K562 (cell line): ENCODE measurements around the gene GNPTAB. TPM values are rescaled to one million over a fixed set of nuclear protein-coding genes. Genes with fewer than 3 reads are reported as not detected.

Experiments used
- ARID4B ChIP-seq: sonication (generic); formaldehyde crosslinking; IDR thresholded peaks from 2 replicates; pipeline ENCODE4 v1.8.0; 2022; ENCODE audit warnings: mild to moderate bottlenecking, missing genetic modification reagents
- CBFA2T2 ChIP-seq: fragments of 450-650 bp; conservative IDR thresholded peaks from 2 replicates; pipeline ENCODE4 v1.6.1; 2017; ENCODE audit warnings: mild to moderate bottlenecking
- CEBPZ ChIP-seq: fragments of 150-350 bp; IDR thresholded peaks from 2 replicates; pipeline ENCODE4 v1.6.1; 2014; ENCODE audit warnings: low read depth, mild to moderate bottlenecking, low read length, borderline replicate concordance
- DMBX1 ChIP-seq: fragments of 250-450 bp; sonication (Bioruptor Pico); IDR thresholded peaks from 2 replicates; pipeline ENCODE4 v1.8.0; 2022; ENCODE audit warnings: inconsistent platforms, mild to moderate bottlenecking, moderate library complexity, borderline replicate concordance
- FOS ChIP-seq: IDR thresholded peaks from 3 replicates; pipeline ENCODE4 v1.6.1; 2011; ENCODE audit not compliant: insufficient read length; ENCODE audit errors: extremely low read depth
- GATAD2A ChIP-seq: fragments of 450-650 bp; IDR thresholded peaks from 2 replicates; pipeline ENCODE4 v1.6.1; 2017
- HCFC1 ChIP-seq: IDR thresholded peaks from 2 replicates; pipeline ENCODE4 v1.6.1; 2012; ENCODE audit warnings: low read depth, low read length, improper control_type of control experiment
- HDAC2 ChIP-seq: fragments of 450-650 bp; IDR thresholded peaks from 2 replicates; pipeline ENCODE4 v1.6.1; 2016; ENCODE audit warnings: mild to moderate bottlenecking
- HDGF ChIP-seq: fragments of 450-650 bp; IDR thresholded peaks from 2 replicates; pipeline ENCODE4 v1.6.1; 2016
- KDM1A ChIP-seq, 2 experiments: fragments of 450-650 bp; IDR thresholded peaks; 2 replicates each; pipeline ENCODE4 v1.6.1; 2016; ENCODE audit warnings: mild to moderate bottlenecking in 2 of 2
- MTA1 ChIP-seq: fragments of 450-650 bp; IDR thresholded peaks from 2 replicates; pipeline ENCODE4 v1.6.1; 2017; ENCODE audit warnings: borderline replicate concordance
- PRMT5 ChIP-seq: sonication (generic); formaldehyde crosslinking; IDR thresholded peaks from 2 replicates; pipeline ENCODE4 v1.5.0; 2020; ENCODE audit warnings: missing genetic modification reagents
- PRPF4 ChIP-seq: fragments of 200-400 bp; formaldehyde crosslinking; IDR thresholded peaks from one replicate; pipeline ENCODE4 v1.6.1; 2017; ENCODE audit warnings: low read length, low read depth, mild to moderate bottlenecking; ENCODE audit not compliant: insufficient read depth, poor library complexity, severe bottlenecking
- RAD51 ChIP-seq: fragments of 450-650 bp; IDR thresholded peaks from 2 replicates; pipeline ENCODE4 v1.7.1; 2016; ENCODE audit warnings: low read depth, mild to moderate bottlenecking, borderline replicate concordance
- SETDB1 ChIP-seq: IDR thresholded peaks from one replicate; pipeline ENCODE4 v1.6.1; 2012; ENCODE audit warnings: low read length, control low read depth, inconsistent platforms
- SMAD2 ChIP-seq: fragments of 150-350 bp; IDR thresholded peaks from 2 replicates; pipeline ENCODE4 v1.6.1; 2014; ENCODE audit warnings: low read depth, mild to moderate bottlenecking, low read length
- SPI1 ChIP-seq: IDR thresholded peaks from 2 replicates; pipeline ENCODE4 v1.6.1; 2011; ENCODE audit warnings: low read depth, low read length, control low read depth, borderline replicate concordance
- TBL1XR1 ChIP-seq, 2 experiments: IDR thresholded peaks; 2 replicates each; pipeline ENCODE4 v1.6.1; 2012; ENCODE audit warnings: improper control_type of control experiment in 2 of 2, low read length in 2 of 2, mild to moderate bottlenecking in 1 of 2
- TEAD2 ChIP-seq: fragments of 450-650 bp; IDR thresholded peaks from 2 replicates; pipeline ENCODE4 v1.6.1; 2016; ENCODE audit warnings: missing genetic modification characterization, control low read depth, missing compliant biosample characterization
- TRIM28 ChIP-seq: fragments of 450-650 bp; IDR thresholded peaks from 2 replicates; pipeline ENCODE4 v1.6.1; 2017
- USF2 ChIP-seq: sonication (generic); formaldehyde crosslinking; IDR thresholded peaks from 2 replicates; pipeline ENCODE4 v1.5.0; 2020; ENCODE audit warnings: missing genetic modification reagents
- ZC3H11A ChIP-seq: IDR thresholded peaks from 2 replicates; pipeline ENCODE4 v1.6.1; 2012; ENCODE audit warnings: low read depth, low read length, improper control_type of control experiment
- ZNF507 ChIP-seq: conservative IDR thresholded peaks from 2 replicates; pipeline ENCODE4 v1.6.1; 2017; ENCODE audit warnings: missing genetic modification characterization, missing compliant biosample characterization
- polyA plus RNA-seq, 8 experiments: library from polyadenylated mRNA; depleted of rRNA in 4 of 8; stranded (reverse) in 5 of 8; unstranded in 3 of 8; fragments of >200 nt; fragmentation: Nextera tagmentation in 2 of 8; fragmentation: Illumina TruSeq in 1 of 8; extraction: Ambion mirVana in 2 of 8; extraction: Trizol in 1 of 8; gene quantifications; 2 replicates each; pipeline versions ENCODE4 v1.2.1 to v1.2.3, GENCODE V29; 2011 to 2014; ENCODE audit warnings: inconsistent platforms in 1 of 8, missing spikeins in 1 of 8
- total RNA-seq, 7 experiments: library from RNA; depleted of rRNA in 6 of 7; stranded (reverse); fragments of >200 nt in 6 of 7; fragmentation: Illumina TruSeq in 2 of 7; extraction: Trizol in 2 of 7; gene quantifications; 2 replicates each; pipeline versions ENCODE4 v1.2.1 to v1.2.3, GENCODE V29; 2011 to 2021; ENCODE audit warnings: low replicate concordance in 1 of 7

The GNPTAB gene
- total and polyA plus RNA-seq, 9 of the 15 experiments (the other 6 are each of a cell fraction or from before 2014, with no cell fraction given), result 5.9 to 23.2 (median 19.3) TPM

- TF ChIP-seq ARID4B (CRISPR knock-in tag) (no peak; the same call in 1 of the 2 replicates), KDM1A (IDR thresholded peaks at IDR 0.05) (no peak), HDAC2 (no peak), TRIM28 (no peak), PRPF4 (no peak), SMAD2 (no peak), SETDB1 (no peak), PRMT5 (CRISPR knock-in tag) (no peak), TBL1XR1 (IDR thresholded peaks at IDR 0.05; ENCODE audit: low read length in 2 of 2) (peak in 1 of 2 experiments; percentile 60; a peak in 1 of 4 replicates), HDGF (no peak), HCFC1 (no peak; the same call in 1 of the 2 replicates), CBFA2T2 (no peak), TEAD2 (no peak), MTA1 (no peak), GATAD2A (no peak; the same call in 1 of the 2 replicates), USF2 (CRISPR knock-in tag) (no peak), FOS (no peak), ZNF507 (tag) (no peak), ZC3H11A (no peak), SPI1 (peak; percentile 18; the same call in 1 of the 2 replicates), RAD51 (no peak), DMBX1 (no peak), CEBPZ (no peak)
Observed at GRCh38 chr12:101697197-101697929, 133.4 kb downstream of the GNPTAB start, which contains the start of gene CHPT1 (continued).
